GM03348 (cell line): ENCODE results near the gene ARL4C.

Experiments used
- DNase-seq: peaks from one replicate; pipeline ENCODE4 v3.0.0; 2012; ENCODE audit warnings: low spot score

The ARL4C gene

GRCh38 chr2:234500394-234501006, 3.6 kb upstream of the ARL4C start:
- peak; percentile 66 for DNase-seq

GRCh38 chr2:234497594-234498235, 834 bp upstream of the ARL4C start:
- no peak for DNase-seq

GRCh38 chr2:234496055-234496834, 636 bp downstream of the ARL4C start:
- peak; percentile 69 for DNase-seq

GRCh38 chr2:234495251-234496054, 1.4 kb downstream of the ARL4C start:
- peak; percentile 33 for DNase-seq

GRCh38 chr2:234494361-234495250, 2.3 kb downstream of the ARL4C start:
- DNase-seq, result no peak

- DNase-seq, result no peak
Measured at GRCh38 chr2:234493796-234494195, 3.1 kb downstream of the ARL4C start.

GRCh38 chr2:234492717-234493485, 4.0 kb downstream of the ARL4C start:
- DNase-seq, result no peak

- no peak for DNase-seq
Measured at GRCh38 chr2:234491897-234492296, 5.0 kb downstream of the ARL4C start.

GRCh38 chr2:234491281-234491680, 5.6 kb downstream of the ARL4C start:
- no peak for DNase-seq

- no peak for DNase-seq
Measured at GRCh38 chr2:234490271-234491091, 6.4 kb downstream of the ARL4C start.

- no peak for DNase-seq
Measured at GRCh38 chr2:234488913-234489451, 7.9 kb downstream of the ARL4C start.

- no peak for DNase-seq
Measured at GRCh38 chr2:234488486-234488885, 8.4 kb downstream of the ARL4C start.

- DNase-seq, result no peak
Measured at GRCh38 chr2:234487356-234487755, 9.5 kb downstream of the ARL4C start.

- DNase-seq, result no peak
Measured at GRCh38 chr2:234483568-234484251, 13.2 kb downstream of the ARL4C start.

GRCh38 chr2:234481301-234481700, 15.6 kb downstream of the ARL4C start:
- DNase-seq, result no peak

- DNase-seq, result no peak
Measured at GRCh38 chr2:234480337-234480736, 16.5 kb downstream of the ARL4C start.

- DNase-seq, result no peak
Measured at GRCh38 chr2:234479465-234479864, 17.4 kb downstream of the ARL4C start.

GRCh38 chr2:234478121-234478858, 18.6 kb downstream of the ARL4C start:
- DNase-seq, result peak; percentile 36
